Aorta (tissue), 5 donors: Measurements from ENCODE around the gene NCAM2. TPM values are rescaled to one million over a fixed set of nuclear protein-coding genes. Genes with fewer than 3 reads are reported as not detected.

ENCODE experiments used
- ATAC-seq: fragments of 200-7000 bp; cut with Tn5 transposase; one replicate; pipeline ENCODE4 v1.9.1; 2022; ENCODE audit warnings: moderate library complexity; ENCODE audit not compliant: low FRiP score
- DNase-seq, 2 donors: peaks; one replicate each; pipeline ENCODE4 v3.0.0-alpha.2; 2020
- H3K27ac ChIP-seq, 2 donors: one replicate each; pipeline ENCODE4 v1.5.1; 2013; ENCODE audit warnings: low read length in 2 of 2, mild to moderate bottlenecking in 2 of 2, moderate library complexity in 2 of 2, control low read depth in 1 of 2, inconsistent platforms in 1 of 2, low read depth in 1 of 2
- H3K27me3 ChIP-seq, 2 donors: one replicate each; pipeline ENCODE4 v1.6.1; 2013; ENCODE audit warnings: control low read depth in 1 of 2, low read length in 1 of 2, mild to moderate bottlenecking in 1 of 2, moderate library complexity in 1 of 2; ENCODE audit not compliant: insufficient read depth in 2 of 2, control insufficient read depth in 1 of 2
- H3K36me3 ChIP-seq, 2 donors: one replicate each; pipeline ENCODE4 v1.6.1; 2013; ENCODE audit warnings: control low read depth in 1 of 2, low read length in 1 of 2, mild to moderate bottlenecking in 1 of 2; ENCODE audit not compliant: insufficient read depth in 2 of 2, control insufficient read depth in 1 of 2
- H3K4me1 ChIP-seq, 2 donors: one replicate each; pipeline ENCODE4 v1.6.1; 2013; ENCODE audit warnings: low read length in 2 of 2, control low read depth in 1 of 2, mild to moderate bottlenecking in 1 of 2, moderate library complexity in 1 of 2; ENCODE audit not compliant: insufficient read depth in 2 of 2, control insufficient read depth in 1 of 2
- H3K4me3 ChIP-seq, 2 donors: one replicate each; pipeline ENCODE4 v1.5.1; 2013; ENCODE audit warnings: low read length in 2 of 2, control low read depth in 1 of 2, mild to moderate bottlenecking in 1 of 2
- H3K9me3 ChIP-seq: one replicate; pipeline ENCODE4 v1.6.1; 2013; ENCODE audit warnings: mild to moderate bottlenecking, low read length; ENCODE audit not compliant: control insufficient read depth
- WGBS, 2 donors: extraction: QIAGEN DNeasy Blood & Tissue Kit; methylation state at CpG; one replicate each; pipeline ENCODE4 v1.1.7; 2013; 5-methylcytosine and 5-hydroxymethylcytosine counted together
- intact Hi-C, 2 donors: fragments of 100-400 bp; cut with DNase I; formaldehyde crosslinking; loops; one replicate each; pipeline versions ENCODE4 v1.14.2 to v1.15.0; 2022
- polyA plus RNA-seq, 2 donors: library from polyadenylated mRNA; stranded (reverse); fragments of 200-250 nt; gene quantifications; one replicate each; pipeline ENCODE4 v1.2.3, GENCODE V29; 2013
- total RNA-seq, 2 donors: library from RNA; stranded (reverse); fragmentation: NEBNext Ultra II Directional; extraction: Animal tissue kit (Norgen Biotek cat#: 25700); gene quantifications; one replicate each; pipeline ENCODE4 v1.2.1, GENCODE V29; 2021
- donor health status: healthy with polysubstance abuse.
- donor health status: Bipolar disorder and iron deficiency.
- donor health status: DM: no; HTN: no; CAD: no.
- donor health status: DM: no; HTN: no; CAD: no.
- donor health status: DM: yes; HTN: yes; CAD: no.

NCAM2 gene
- total and polyA plus RNA-seq, 4 donors = 0.13 to 8.7 (median 2.7) TPM

DNA sequence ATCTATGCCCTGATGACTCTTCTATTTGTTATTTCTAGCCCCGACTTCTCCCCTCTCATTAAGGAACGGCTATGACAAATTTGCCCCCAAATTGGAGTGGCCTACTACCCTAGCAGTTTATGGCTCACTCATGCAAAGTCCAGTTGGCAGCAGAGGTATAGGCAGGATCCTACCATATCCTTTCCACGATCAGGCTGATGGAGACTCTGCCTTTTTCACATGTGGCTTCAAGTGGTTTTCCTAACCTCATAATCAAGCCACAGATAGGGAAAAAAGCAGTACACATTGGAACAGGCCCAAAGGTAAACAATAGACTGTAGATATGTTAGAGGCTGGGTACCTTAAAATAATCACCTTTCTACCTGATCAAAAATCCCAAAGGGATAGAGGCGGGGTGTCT, 292.5 kb downstream of the NCAM2 start:
- intact Hi-C loops = no loop called here

DNA sequence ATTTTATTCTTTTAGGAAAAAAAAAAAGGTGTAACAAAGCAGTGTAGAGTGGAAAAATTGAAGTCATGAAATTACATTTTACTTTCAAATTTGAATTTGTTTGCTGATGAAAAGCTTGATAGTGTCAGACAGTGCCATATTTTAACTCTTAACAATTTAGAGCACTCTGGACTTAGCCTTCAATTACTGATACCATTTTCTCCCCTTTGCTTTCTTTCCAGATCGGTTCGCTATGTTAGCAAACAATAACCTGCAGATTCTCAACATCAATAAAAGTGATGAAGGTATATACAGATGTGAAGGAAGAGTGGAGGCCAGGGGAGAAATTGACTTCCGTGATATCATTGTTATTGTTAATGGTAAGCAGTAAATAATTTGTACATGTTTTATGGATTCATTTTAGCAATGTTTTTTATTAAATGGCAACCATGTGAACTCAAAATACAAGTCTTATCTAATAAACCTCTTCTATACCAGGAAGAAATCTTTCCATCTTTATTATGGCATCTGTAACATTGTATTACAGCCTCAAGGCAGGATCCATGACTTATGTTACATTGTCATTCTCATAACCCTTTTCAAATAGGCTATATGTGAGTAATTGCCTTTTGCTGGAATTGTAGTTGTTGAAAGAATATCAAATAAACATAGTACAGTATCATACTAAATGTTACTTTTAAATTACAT, 293.8 kb downstream of the NCAM2 start:
- peaks cover 0 to 1% of the 10 kb centered on the region in 2 donors for H3K27me3 ChIP-seq
- H3K36me3 ChIP-seq = no peaks in the 10 kb centered on the region
- H3K4me1 ChIP-seq = no peaks in the 10 kb centered on the region
- ATAC-seq = no peak
- intact Hi-C loops = no loop called here
- no peak for DNase-seq
- H3K27ac ChIP-seq = no peak overlapping the region
- no peaks in the 10 kb centered on the region for H3K9me3 ChIP-seq
- WGBS, 2 donors = 91 to 93% methylated on average over 3 of the region's 3 CpGs
- no peak overlapping the region for H3K4me3 ChIP-seq

More for the DNA sequence above, 292.5 kb downstream of the NCAM2 start:
- Histone ChIP-seq H3K4me3 (no peak overlapping the region), H3K4me1 (no peaks in the 10 kb centered on the region), H3K36me3 (no peaks in the 10 kb centered on the region), H3K9me3 (no peaks in the 10 kb centered on the region), H3K27me3 (peaks cover 0 to 1% of the 10 kb centered on the region in 2 donors), H3K27ac (no peak overlapping the region)
- no peak for ATAC-seq
- DNase-seq = no peak
- WGBS, 2 donors = 83 to 85% methylated on average over 4 of the region's 4 CpGs

DNA sequence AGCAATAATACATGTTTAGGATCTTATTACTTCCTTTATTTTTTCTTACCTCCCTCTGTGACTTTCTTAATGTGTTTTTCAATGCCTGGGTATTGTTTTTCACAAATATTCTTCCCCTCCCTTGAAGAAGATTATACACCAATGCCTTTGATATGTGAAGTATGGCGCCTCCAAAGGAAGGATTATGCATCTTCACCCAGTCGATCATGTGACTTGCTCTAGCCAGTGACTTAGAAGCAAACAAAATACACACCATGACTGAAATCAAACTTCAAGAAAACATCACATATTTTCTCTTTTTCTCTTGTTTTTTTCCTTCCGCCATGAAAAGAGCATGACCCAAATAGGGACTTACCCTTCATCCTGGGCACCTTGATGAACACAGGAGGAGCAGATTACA, 297.1 kb downstream of the NCAM2 start:
- ATAC-seq (no peak), DNase-seq (no peak)
- no peak overlapping the region for H3K4me3 ChIP-seq
- intact Hi-C loops = no loop called here
- H3K27ac ChIP-seq = no peak overlapping the region
- no peaks in the 10 kb centered on the region for H3K36me3 ChIP-seq
- H3K27me3 ChIP-seq = peaks cover 0 to 1% of the 10 kb centered on the region in 2 donors
- H3K4me1 ChIP-seq = no peaks in the 10 kb centered on the region
- no peaks in the 10 kb centered on the region for H3K9me3 ChIP-seq
- WGBS, 2 donors = 92% methylated on average over 3 of the region's 3 CpGs

DNA sequence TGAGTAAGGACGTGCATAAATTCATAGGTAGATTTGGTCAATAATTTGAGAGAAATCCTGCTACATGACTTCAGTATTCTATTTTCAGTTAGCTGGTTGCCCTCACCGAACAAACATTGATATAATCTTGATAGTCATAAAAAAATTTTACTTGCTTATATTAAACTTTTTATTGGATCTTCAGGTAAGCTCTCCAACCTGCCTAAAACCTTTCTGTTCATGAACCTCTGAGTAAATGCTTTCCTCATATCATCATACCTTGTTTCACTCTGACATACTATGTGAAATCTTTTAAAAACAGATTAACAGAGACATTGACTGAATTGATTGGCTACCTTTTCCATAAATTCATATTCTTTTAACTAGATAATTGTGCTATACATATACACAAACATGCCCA, 299.0 kb downstream of the NCAM2 start:
- no peak overlapping the region for H3K4me3 ChIP-seq
- intact Hi-C loops = no loop called here
- no peaks in the 10 kb centered on the region for H3K27me3 ChIP-seq
- no peaks in the 10 kb centered on the region for H3K9me3 ChIP-seq
- no peaks in the 10 kb centered on the region for H3K36me3 ChIP-seq
- H3K27ac ChIP-seq = no peak overlapping the region
- DNase-seq = no peak
- no peak for ATAC-seq
- no peaks in the 10 kb centered on the region for H3K4me1 ChIP-seq
- WGBS, 2 donors = 65 to 67% methylated on average over 2 of the region's 2 CpGs

DNA sequence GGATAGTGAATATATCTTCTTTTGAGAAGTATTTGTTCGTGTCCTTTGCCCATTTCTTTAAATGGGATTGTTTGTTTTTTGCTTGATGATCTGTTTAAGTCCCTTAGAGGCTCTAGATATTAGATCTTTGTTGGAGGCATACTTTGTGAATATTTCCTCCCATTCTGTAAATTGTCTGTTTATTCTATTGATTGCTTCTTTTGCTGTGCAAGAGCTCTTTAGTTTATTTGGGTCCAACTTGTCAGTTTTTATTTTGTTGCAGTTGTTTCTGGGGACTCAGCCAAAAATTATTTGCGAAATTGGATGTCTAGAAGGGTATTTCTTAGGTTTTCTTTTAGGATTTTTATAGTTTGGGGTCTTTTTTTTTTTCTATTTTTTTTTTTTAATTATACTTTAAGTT, 302.8 kb downstream of the NCAM2 start:
- Histone ChIP-seq H3K4me3 (no peak overlapping the region), H3K9me3 (no peaks in the 10 kb centered on the region), H3K27ac (no peak overlapping the region), H3K27me3 (no peaks in the 10 kb centered on the region), H3K36me3 (no peaks in the 10 kb centered on the region), H3K4me1 (no peaks in the 10 kb centered on the region)
- no peak for DNase-seq
- 55 to 65% methylated on average over 2 of the region's 2 CpGs for WGBS, 2 donors
- intact Hi-C loops = no loop called here
- no peak for ATAC-seq

DNA sequence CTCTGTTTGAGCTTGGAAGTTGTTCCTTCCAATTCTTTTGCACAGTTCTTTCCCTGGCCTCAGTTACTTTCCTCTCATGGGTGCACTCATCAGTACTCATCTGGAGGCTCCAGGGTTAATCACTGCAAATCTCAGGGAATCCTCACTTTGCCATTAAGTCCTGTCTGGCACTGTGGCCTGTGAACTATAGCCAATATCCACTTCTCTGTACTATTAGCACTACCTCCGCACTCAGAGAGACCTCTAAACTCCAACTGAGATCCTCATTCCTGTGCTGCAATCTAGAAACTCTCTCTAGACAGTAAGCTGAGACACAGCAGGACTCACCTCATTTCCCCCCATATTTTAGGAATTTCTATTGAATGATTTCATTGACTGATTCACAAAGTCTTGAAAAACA, 311.3 kb downstream of the NCAM2 start:
- no peak for ATAC-seq
- 72 to 79% methylated on average over 1 of the region's 1 CpG for WGBS, 2 donors

DNA sequence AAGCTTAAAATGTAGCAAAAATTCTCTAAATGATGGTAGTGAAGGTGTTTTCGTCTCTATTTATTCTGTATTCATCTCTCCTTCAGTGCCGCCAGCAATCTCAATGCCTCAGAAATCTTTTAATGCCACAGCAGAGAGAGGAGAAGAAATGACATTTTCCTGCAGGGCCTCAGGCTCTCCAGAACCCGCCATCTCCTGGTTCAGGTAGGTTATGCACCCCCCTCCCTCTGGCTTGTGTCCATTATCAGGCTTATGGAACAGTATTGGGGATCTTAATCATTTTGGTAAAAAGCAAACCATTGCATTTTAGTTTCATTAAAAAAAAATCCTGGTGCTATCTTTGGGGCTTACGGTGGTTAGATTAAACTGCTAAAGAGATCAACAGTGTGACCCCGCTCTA, 326.1 kb downstream of the NCAM2 start:
- intact Hi-C loops = no loop called here
- no peak for DNase-seq
- 82 to 84% methylated on average over 5 of the region's 5 CpGs for WGBS, 2 donors
- Histone ChIP-seq H3K4me1 (no peaks in the 10 kb centered on the region), H3K27me3 (no peaks in the 10 kb centered on the region), H3K4me3 (no peak overlapping the region), H3K9me3 (no peaks in the 10 kb centered on the region), H3K27ac (no peak overlapping the region), H3K36me3 (no peaks in the 10 kb centered on the region)
- ATAC-seq = no peak

More for the DNA sequence above, 311.3 kb downstream of the NCAM2 start:
- Histone ChIP-seq H3K9me3 (no peaks in the 10 kb centered on the region), H3K4me1 (no peaks in the 10 kb centered on the region), H3K36me3 (no peaks in the 10 kb centered on the region), H3K27me3 (no peaks in the 10 kb centered on the region), H3K27ac (no peak overlapping the region), H3K4me3 (no peak overlapping the region)
- no peak for DNase-seq
- intact Hi-C loops = no loop called here

DNA sequence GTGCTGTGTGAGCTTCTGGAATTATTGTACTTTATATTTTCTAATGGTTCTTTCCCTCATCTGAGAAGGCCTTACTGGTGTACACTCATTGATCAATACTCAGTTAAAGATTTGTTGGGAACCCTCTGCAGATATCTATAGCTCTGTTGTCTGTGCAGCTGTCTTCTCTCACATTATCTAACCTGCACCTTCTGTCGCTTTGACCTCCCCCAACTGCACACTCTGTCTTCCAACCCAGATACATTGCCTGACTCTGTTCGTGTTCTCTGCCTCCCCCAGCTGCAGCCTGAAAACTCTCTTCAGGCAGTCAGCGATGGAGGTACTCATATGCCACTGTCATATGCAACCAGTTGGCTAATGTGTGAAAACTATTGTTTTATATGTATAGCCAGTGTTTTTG, 334.3 kb downstream of the NCAM2 start:
- Histone ChIP-seq H3K36me3 (no peaks in the 10 kb centered on the region), H3K27me3 (no peaks in the 10 kb centered on the region), H3K9me3 (no peaks in the 10 kb centered on the region), H3K27ac (no peak overlapping the region), H3K4me1 (no peaks in the 10 kb centered on the region), H3K4me3 (no peak overlapping the region)
- intact Hi-C loops = no loop called here
- DNase-seq = no peak
- ATAC-seq = no peak
- WGBS, 2 donors = 80 to 88% methylated on average over 3 of the region's 3 CpGs

DNA sequence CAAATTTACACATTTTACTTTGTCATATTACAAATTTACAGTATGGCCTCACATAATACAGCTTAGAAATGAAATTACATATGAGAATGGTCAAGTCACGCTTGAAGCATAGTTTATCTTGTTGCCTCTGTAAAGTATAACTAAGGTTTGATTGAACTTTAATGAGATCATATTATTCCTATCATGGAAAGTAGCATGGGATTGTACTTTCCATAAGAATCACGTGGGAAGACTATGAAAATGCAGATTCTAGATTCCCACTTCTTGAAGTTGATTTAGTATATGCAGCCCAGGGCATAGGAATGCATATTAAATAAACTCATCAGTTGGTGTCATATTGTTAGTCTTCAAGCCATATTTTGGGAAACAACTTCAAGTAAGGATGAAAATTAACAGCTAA, 342.8 kb downstream of the NCAM2 start:
- DNase-seq = no peak
- Histone ChIP-seq H3K27ac (no peak overlapping the region), H3K27me3 (no peaks in the 10 kb centered on the region), H3K4me1 (no peaks in the 10 kb centered on the region), H3K9me3 (peaks cover 2% of the 10 kb centered on the region), H3K4me3 (no peak overlapping the region), H3K36me3 (no peaks in the 10 kb centered on the region)
- no peak for ATAC-seq
- 82 to 87% methylated on average over 2 of the region's 2 CpGs for WGBS, 2 donors
- intact Hi-C loops = no loop called here
